Panc1 (cell line): ENCODE results near the gene DEDD. TPM values are rescaled to one million over a fixed set of nuclear protein-coding genes. Genes with fewer than 3 reads are reported as not detected.

Experiments
- ATAC-seq: fragments of 200-7000 bp; cut with Tn5 transposase; 2 replicates; pipeline ENCODE4 v1.9.1; 2020; ENCODE audit warnings: mild to moderate bottlenecking, moderate library complexity
- BruUV-seq: library from RNA; stranded (reverse); fragments of 400-500 nt; replicated peaks from 2 replicates; lab custom pipeline; 2021; lab: Mats Ljungman, UMichigan
- CTCF ChIA-PET: fragments of 300-600 bp; sonication (Branson Sonifier 250); formaldehyde crosslinking; loops from one replicate; lab custom pipeline; 2022; ENCODE audit warnings: antibody characterized with exemption; lab: Charles Lee
- POLR2A ChIA-PET: fragments of 300-600 bp; sonication (Branson Sonifier 250); formaldehyde crosslinking; loops from one replicate; lab custom pipeline; 2022; ENCODE audit warnings: antibody characterized with exemption; lab: Charles Lee
- DNase-seq: peaks from one replicate; pipeline ENCODE4 v3.0.0-alpha.2; 2010; ENCODE audit warnings: low read depth, low spot score
- H3K27ac ChIP-seq: 2 replicates; pipeline ENCODE4 v1.5.1; 2011; ENCODE audit warnings: mild to moderate bottlenecking, low read length, inconsistent platforms
- H3K27me3 ChIP-seq: fragments of 200-500 bp; sonication (Bioruptor generic); 2 replicates; pipeline ENCODE4 v1.6.0; 2014; ENCODE audit warnings: low read length, inconsistent platforms; ENCODE audit not compliant: control insufficient read depth, insufficient read depth
- H3K36me3 ChIP-seq: fragments of 200-500 bp; sonication (Bioruptor generic); 2 replicates; pipeline ENCODE4 v1.5.1; 2014; ENCODE audit warnings: inconsistent platforms, mild to moderate bottlenecking, low read length, moderate library complexity; ENCODE audit not compliant: control insufficient read depth, insufficient read depth
- H3K4me1 ChIP-seq: 2 replicates; pipeline ENCODE4 v1.5.1; 2011; ENCODE audit warnings: inconsistent platforms, mild to moderate bottlenecking, low read length, moderate library complexity; ENCODE audit not compliant: control insufficient read depth, insufficient read depth
- H3K4me3 ChIP-seq, 2 experiments: 2 replicates each; pipeline ENCODE4 v1.5.1; 2011 to 2012; ENCODE audit warnings: low read depth in 2 of 2, low read length in 2 of 2, mild to moderate bottlenecking in 2 of 2, inconsistent platforms in 1 of 2, moderate library complexity in 1 of 2
- H3K9me3 ChIP-seq: fragments of 200-500 bp; sonication (Bioruptor generic); 2 replicates; pipeline ENCODE4 v1.5.1; 2014; ENCODE audit warnings: low read depth, mild to moderate bottlenecking, inconsistent platforms, low read length, moderate library complexity; ENCODE audit not compliant: control insufficient read depth, insufficient read depth
- CTCF ChIP-seq: fragments of 450-650 bp; IDR thresholded peaks from 2 replicates; pipeline ENCODE4 v1.5.1; 2017; ENCODE audit warnings: mild to moderate bottlenecking
- POLR2AphosphoS5 ChIP-seq: IDR thresholded peaks from 2 replicates; pipeline ENCODE4 v1.6.1; 2012; ENCODE audit warnings: mild to moderate bottlenecking, low read depth, low read length, moderate library complexity
- REST ChIP-seq, 2 experiments: IDR thresholded peaks; 2 replicates each; pipeline ENCODE4 v1.6.1; 2011 to 2012; ENCODE audit warnings: low read depth in 2 of 2, control low read depth in 1 of 2, low read length in 1 of 2, mild to moderate bottlenecking in 1 of 2, moderate library complexity in 1 of 2; ENCODE audit not compliant: insufficient read depth in 1 of 2
- SIN3A ChIP-seq: IDR thresholded peaks from 2 replicates; pipeline ENCODE4 v1.6.1; 2012; ENCODE audit warnings: low read depth, mild to moderate bottlenecking, low read length, moderate library complexity, borderline replicate concordance; ENCODE audit not compliant: insufficient read depth
- TCF7L2 ChIP-seq: IDR thresholded peaks from 2 replicates; pipeline ENCODE4 v1.6.1; 2011; ENCODE audit warnings: mild to moderate bottlenecking, low read depth, low read length, inconsistent platforms
- in situ Hi-C: cut with HindIII; loops from 2 replicates; pipeline ENCODE4 v1.10.0; 2016; ENCODE audit warnings: low sequenced_read_pairs, low pct_unique_long_range_greater_than_20kb
- intact Hi-C: fragments of 100-400 bp; cut with micrococcal nuclease; formaldehyde crosslinking; loops from one replicate; pipeline ENCODE4 v1.10.0; 2022; ENCODE audit not compliant: unreplicated experiment
- total RNA-seq: library from RNA; stranded (reverse); gene quantifications from one replicate; pipeline ENCODE4 v1.2.1, GENCODE V29; 2021; ENCODE audit not compliant: unreplicated experiment

Gene DEDD
- total RNA-seq, 1 experiment from 2014 or later = 42.5 TPM

DNA sequence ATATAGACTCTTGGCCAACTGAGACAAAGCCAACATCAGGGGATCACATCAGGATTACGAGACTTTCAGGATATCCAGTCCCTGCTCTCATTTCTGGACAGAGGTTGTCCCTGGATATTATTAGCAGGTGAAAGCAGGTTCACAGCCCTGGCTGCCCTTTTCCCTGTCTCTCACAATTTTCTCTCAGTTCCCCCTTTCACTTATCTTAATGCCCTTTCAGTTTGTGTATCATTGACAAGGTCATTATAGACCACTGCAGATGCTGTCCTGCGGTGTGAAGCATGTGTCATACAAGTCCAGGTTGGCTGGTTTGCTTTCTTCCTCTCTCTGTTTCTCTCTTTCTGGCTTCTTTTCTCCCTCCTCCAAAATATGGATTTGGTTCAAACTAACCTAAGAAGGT is 36.5 kb downstream of the DEDD start:
- TF ChIP-seq CTCF (no peak), POLR2AphosphoS5 (no peak), TCF7L2 (no peak)
- ATAC-seq = no peak
- ChIA-PET CTCF (interaction anchor here (0.8 kb wide), 1 partner anchor 24 kb away, joined by 4 read pairs; no protein-coding TSS in a partner anchor), POLR2A (interaction anchor here (0.6 kb wide), 1 partner anchor 50 kb away, joined by 3 read pairs; the partner anchor contains the start of gene USF1)
- 0 out of 2 replicates have a peak, but pooled peaks cover 6% of the 10 kb centered on the region for H3K4me1 ChIP-seq
- H3K27ac ChIP-seq = no peak overlapping the region
- H3K4me3 ChIP-seq = no peak overlapping the region
- DNase-seq = no peak
- intact Hi-C loops (loop anchor here (2.0 to 5.0 kb wide), 2 partner anchors 54 to 99 kb away; no protein-coding TSS in a partner anchor), in situ Hi-C loops (no loop called here)
- BruUV-seq = no TSS peak
- peaks cover 4% of the 10 kb centered on the region; the same call in 1 of the 2 replicates for H3K36me3 ChIP-seq
- H3K9me3 ChIP-seq = no peaks in the 10 kb centered on the region
- H3K27me3 ChIP-seq = no peaks in the 10 kb centered on the region

GRCh38 chr1:161095230-161095629 is 37.2 kb downstream of the DEDD start:
- ATAC-seq (no peak), DNase-seq (no peak)
- Histone ChIP-seq H3K4me3 (no peak overlapping the region), H3K27me3 (no peaks in the 10 kb centered on the region), H3K27ac (no peak overlapping the region), H3K4me1 (0 out of 2 replicates have a peak, but pooled peaks cover 6% of the 10 kb centered on the region), H3K36me3 (peaks cover 3% of the 10 kb centered on the region; the same call in 1 of the 2 replicates), H3K9me3 (no peaks in the 10 kb centered on the region)
- BruUV-seq = no TSS peak
- no peak for TF ChIP-seq TCF7L2
- TF ChIP-seq SIN3A = no peak
- no peak for TF ChIP-seq CTCF
- no peak for TF ChIP-seq REST (IDR thresholded peaks at IDR 0.05; ENCODE audit: insufficient read depth in 1 of 2, low read depth in 2 of 2, low read length in 1 of 2)
- no peak for TF ChIP-seq POLR2AphosphoS5
- intact Hi-C loops = loop anchor here (5.0 kb wide), 1 partner anchor 53 kb away; no protein-coding TSS in a partner anchor
- CTCF ChIA-PET = no interaction called here
- POLR2A ChIA-PET = interaction anchor here (0.5 kb wide), 1 partner anchor 59 kb away, joined by 8 read pairs; no protein-coding TSS in a partner anchor
- in situ Hi-C loops = no loop called here
